SH-SY5Y (cell line): ENCODE measurements around the gene IFI16.

Experiments used
- GATA2 ChIP-seq: IDR thresholded peaks from 2 replicates; pipeline ENCODE4 v1.6.1; 2011; ENCODE audit warnings: mild to moderate bottlenecking, low read depth, low read length
- GATA3 ChIP-seq: IDR thresholded peaks from 2 replicates; pipeline ENCODE4 v1.6.1; 2011; ENCODE audit warnings: low read depth, mild to moderate bottlenecking, low read length, moderate library complexity

GRCh38 chr1:159081626-159082025 lies 71.9 kb downstream of the IFI16 start:
- TF ChIP-seq GATA2 (no peak), GATA3 (no peak)
